Mesenchymal stem cell (in vitro differentiated cells and primary cell): ENCODE measurements around the gene DNAJC10.

Experiments used
- DNase-seq: peaks from one replicate; pipeline ENCODE4 v3.0.0-alpha.2; 2013
- H2AFZ ChIP-seq: one replicate; pipeline ENCODE4 v1.6.1; 2013; ENCODE audit warnings: low read depth, mild to moderate bottlenecking, control low read depth, inconsistent platforms, low read length, moderate library complexity
- H2AK5ac ChIP-seq: 2 replicates; pipeline ENCODE4 v1.6.1; 2013; ENCODE audit warnings: low read length, moderate library complexity, mild to moderate bottlenecking, inconsistent platforms; ENCODE audit not compliant: severe bottlenecking
- H2BK120ac ChIP-seq: one replicate; pipeline ENCODE4 v1.6.1; 2013; ENCODE audit warnings: low read depth, mild to moderate bottlenecking, inconsistent platforms, low read length, moderate library complexity
- H2BK12ac ChIP-seq, 2 experiments: one replicate each; pipeline ENCODE4 v1.6.1; 2013; ENCODE audit warnings: inconsistent platforms in 2 of 2, low read length in 2 of 2, mild to moderate bottlenecking in 2 of 2, moderate library complexity in 2 of 2, control low read depth in 1 of 2
- H2BK15ac ChIP-seq: one replicate; pipeline ENCODE4 v1.6.1; 2013; ENCODE audit warnings: mild to moderate bottlenecking, low read depth, inconsistent platforms; ENCODE audit not compliant: poor library complexity, severe bottlenecking
- H2BK5ac ChIP-seq: 2 replicates; pipeline ENCODE4 v1.6.1; 2013; ENCODE audit warnings: low read depth, mild to moderate bottlenecking, low read length, control low read depth, inconsistent platforms; ENCODE audit not compliant: poor library complexity, severe bottlenecking
- H3K14ac ChIP-seq, 2 experiments: one replicate each; pipeline ENCODE4 v1.6.1; 2013; ENCODE audit warnings: inconsistent platforms in 2 of 2, low read length in 2 of 2, control low read depth in 1 of 2, mild to moderate bottlenecking in 1 of 2, moderate library complexity in 1 of 2
- H3K18ac ChIP-seq, 2 experiments: one replicate each; pipeline ENCODE4 v1.6.1; 2013; ENCODE audit warnings: inconsistent platforms in 2 of 2, low read length in 2 of 2, control low read depth in 1 of 2, low read depth in 1 of 2, mild to moderate bottlenecking in 1 of 2
- H3K23ac ChIP-seq, 2 experiments: one replicate each; pipeline ENCODE4 v1.6.1; 2013; ENCODE audit warnings: inconsistent platforms in 2 of 2, low read length in 2 of 2, mild to moderate bottlenecking in 2 of 2, moderate library complexity in 2 of 2, control low read depth in 1 of 2
- H3K27ac ChIP-seq: 2 replicates; pipeline ENCODE4 v1.5.1; 2013; ENCODE audit warnings: mild to moderate bottlenecking, moderate library complexity, low read length, control low read depth, inconsistent platforms; ENCODE audit not compliant: poor library complexity, severe bottlenecking
- H3K27me3 ChIP-seq, 2 experiments: 2 replicates each; pipeline versions ENCODE4 v1.6.1 to v1.7.0; 2013; ENCODE audit warnings: low read length in 2 of 2, mild to moderate bottlenecking in 2 of 2, moderate library complexity in 2 of 2, control low read depth in 1 of 2, inconsistent platforms in 1 of 2; ENCODE audit not compliant: control insufficient read depth in 1 of 2, insufficient read depth in 1 of 2
- H3K36me3 ChIP-seq, 2 experiments: 2 replicates each; pipeline versions ENCODE4 v1.6.1 to v1.7.0; 2013; ENCODE audit warnings: low read length in 2 of 2, control low read depth in 1 of 2, inconsistent platforms in 1 of 2, low read depth in 1 of 2, mild to moderate bottlenecking in 1 of 2; ENCODE audit not compliant: insufficient read depth in 2 of 2, control insufficient read depth in 1 of 2
- H3K4ac ChIP-seq, 2 experiments: one replicate each; pipeline ENCODE4 v1.6.1; 2013; ENCODE audit warnings: inconsistent platforms in 2 of 2, low read length in 2 of 2, mild to moderate bottlenecking in 2 of 2, moderate library complexity in 2 of 2, control low read depth in 1 of 2, low read depth in 1 of 2
- H3K4me1 ChIP-seq: 2 replicates; pipeline ENCODE4 v1.6.1; 2013; ENCODE audit warnings: low read depth, low read length, control low read depth; ENCODE audit not compliant: control insufficient read depth, insufficient read depth
- H3K4me2 ChIP-seq: 2 replicates; pipeline ENCODE4 v1.6.1; 2013; ENCODE audit warnings: low read length, mild to moderate bottlenecking, inconsistent platforms; ENCODE audit not compliant: poor library complexity, severe bottlenecking
- H3K4me3 ChIP-seq, 2 experiments: 2 replicates each; pipeline versions ENCODE4 v1.5.1 to v1.7.0; 2013; ENCODE audit warnings: low read length in 2 of 2, mild to moderate bottlenecking in 2 of 2, control low read depth in 1 of 2, low read depth in 1 of 2; ENCODE audit not compliant: insufficient read depth in 1 of 2
- H3K79me1 ChIP-seq: replicated peaks from 2 replicates; pipeline ENCODE4 v1.6.1; 2013; ENCODE audit warnings: mild to moderate bottlenecking, control low read depth, low read length, inconsistent platforms; ENCODE audit not compliant: poor library complexity, severe bottlenecking
- H3K9ac ChIP-seq: 2 replicates; pipeline ENCODE4 v1.7.0; 2013; ENCODE audit warnings: mild to moderate bottlenecking, low read length, moderate library complexity
- H3K9me3 ChIP-seq: 2 replicates; pipeline ENCODE4 v1.7.0; 2013; ENCODE audit warnings: mild to moderate bottlenecking, low read length; ENCODE audit not compliant: control insufficient read depth
- H4K8ac ChIP-seq: one replicate; pipeline ENCODE4 v1.6.1; 2013; ENCODE audit warnings: inconsistent platforms, mild to moderate bottlenecking, low read length, moderate library complexity
- H4K91ac ChIP-seq: one replicate; pipeline ENCODE4 v1.6.1; 2013; ENCODE audit warnings: mild to moderate bottlenecking, low read length, inconsistent platforms
- WGBS: methylation state at CpG from one replicate; pipeline ENCODE4 v1.1.7; 2013; ENCODE audit warnings: mixed read lengths; 5-methylcytosine and 5-hydroxymethylcytosine counted together

DNAJC10 gene

GRCh38 chr2:182729710-182730339 lies 13.8 kb downstream of the DNAJC10 start:
- H2AK5ac ChIP-seq: no peak overlapping the region
- H2BK15ac ChIP-seq: no peak overlapping the region
- H3K79me1 ChIP-seq: peaks cover 8% of the 10 kb centered on the region
- H3K14ac ChIP-seq: no peak overlapping the region
- H2BK120ac ChIP-seq: no peak overlapping the region
- H3K4me2 ChIP-seq: no peak overlapping the region
- no peaks in the 10 kb centered on the region for H3K27me3 ChIP-seq
- H3K4me3 ChIP-seq: no peak overlapping the region
- no peak overlapping the region for H3K4ac ChIP-seq
- H3K18ac ChIP-seq: no peak overlapping the region
- no peak overlapping the region for H3K23ac ChIP-seq
- H2BK12ac ChIP-seq: no peak overlapping the region
- H3K9me3 ChIP-seq: no peaks in the 10 kb centered on the region
- no peak overlapping the region for H3K27ac ChIP-seq
- H4K91ac ChIP-seq: no peak overlapping the region
- no peak overlapping the region for H2BK5ac ChIP-seq
- no peak overlapping the region for H4K8ac ChIP-seq
- H3K4me1 ChIP-seq: no peaks in the 10 kb centered on the region
- no CpG with 5 or more reads among the region's 2 CpGs for whole genome bisulfite sequencing
- peaks cover 4 to 74% of the 10 kb centered on the region in 2 experiments for H3K36me3 ChIP-seq
- no peak overlapping the region for H3K9ac ChIP-seq
- no peak for DNase-seq
- H2AFZ ChIP-seq: no peak overlapping the region

- DNase-seq: no peak
- peaks cover 8% of the 10 kb centered on the region for H3K79me1 ChIP-seq
- H3K36me3 ChIP-seq: peaks cover 4 to 74% of the 10 kb centered on the region in 2 experiments
Observed at GRCh38 chr2:182730486-182730885, 14.4 kb downstream of the DNAJC10 start.

GRCh38 chr2:182732736-182733135 lies 16.7 kb downstream of the DNAJC10 start:
- H2AK5ac ChIP-seq: no peak overlapping the region
- DNase-seq: no peak
- no peak overlapping the region for H2BK12ac ChIP-seq
- no peak overlapping the region for H3K23ac ChIP-seq
- H3K27ac ChIP-seq: no peak overlapping the region
- no peak overlapping the region for H3K9ac ChIP-seq
- no peak overlapping the region for H3K4me2 ChIP-seq
- H3K27me3 ChIP-seq: no peaks in the 10 kb centered on the region
- no peak overlapping the region for H3K14ac ChIP-seq
- no peak overlapping the region for H2BK15ac ChIP-seq
- no peaks in the 10 kb centered on the region for H3K4me1 ChIP-seq
- no peak overlapping the region for H4K8ac ChIP-seq
- no peak overlapping the region for H3K4ac ChIP-seq
- no peaks in the 10 kb centered on the region for H3K9me3 ChIP-seq
- H2BK5ac ChIP-seq: no peak overlapping the region
- no peak overlapping the region for H2BK120ac ChIP-seq
- H3K36me3 ChIP-seq: peaks cover 3 to 78% of the 10 kb centered on the region in 2 experiments
- peaks cover 2% of the 10 kb centered on the region for H3K79me1 ChIP-seq
- H2AFZ ChIP-seq: no peak overlapping the region
- H3K18ac ChIP-seq: no peak overlapping the region
- no peak overlapping the region for H4K91ac ChIP-seq
- no peak overlapping the region for H3K4me3 ChIP-seq

More at GRCh38 chr2:182730486-182730885, 14.4 kb downstream of the DNAJC10 start:
- Histone ChIP-seq H2AFZ (no peak overlapping the region), H4K91ac (no peak overlapping the region), H3K23ac (no peak overlapping the region), H4K8ac (no peak overlapping the region), H3K27ac (no peak overlapping the region), H3K14ac (no peak overlapping the region), H3K9ac (no peak overlapping the region), H3K4me1 (no peaks in the 10 kb centered on the region), H3K9me3 (no peaks in the 10 kb centered on the region), H2BK120ac (no peak overlapping the region), H3K4me3 (no peak overlapping the region), H2BK12ac (no peak overlapping the region), H3K18ac (no peak overlapping the region), H2AK5ac (no peak overlapping the region), H3K27me3 (no peaks in the 10 kb centered on the region), H2BK5ac (no peak overlapping the region), H3K4me2 (no peak overlapping the region), H2BK15ac (no peak overlapping the region), H3K4ac (no peak overlapping the region)

- no CpG with 5 or more reads among the region's 1 CpG for WGBS
- Histone ChIP-seq H2BK120ac (no peak overlapping the region), H3K14ac (no peak overlapping the region), H3K27me3 (no peaks in the 10 kb centered on the region), H3K4me2 (no peak overlapping the region), H3K4ac (no peak overlapping the region), H3K23ac (no peak overlapping the region), H3K4me1 (no peaks in the 10 kb centered on the region), H3K18ac (no peak overlapping the region), H3K9me3 (no peaks in the 10 kb centered on the region), H4K91ac (no peak overlapping the region), H2AFZ (no peak overlapping the region), H3K36me3 (peaks cover 3 to 80% of the 10 kb centered on the region in 2 experiments), H2AK5ac (no peak overlapping the region), H3K9ac (no peak overlapping the region), H4K8ac (no peak overlapping the region), H3K27ac (no peak overlapping the region), H2BK12ac (no peak overlapping the region), H3K79me1 (peaks cover 4% of the 10 kb centered on the region), H3K4me3 (no peak overlapping the region), H2BK15ac (no peak overlapping the region), H2BK5ac (no peak overlapping the region)
- no peak for DNase-seq
Observed at GRCh38 chr2:182733572-182733971, 17.5 kb downstream of the DNAJC10 start.
